ENCODE data around the gene CLK1.
"Not testable (repeated sequence)": the region's sequence is repeated elsewhere in the genome, so short reads cannot be mapped to it uniquely, and the experiment has no call there.

Gene CLK1

DNA sequence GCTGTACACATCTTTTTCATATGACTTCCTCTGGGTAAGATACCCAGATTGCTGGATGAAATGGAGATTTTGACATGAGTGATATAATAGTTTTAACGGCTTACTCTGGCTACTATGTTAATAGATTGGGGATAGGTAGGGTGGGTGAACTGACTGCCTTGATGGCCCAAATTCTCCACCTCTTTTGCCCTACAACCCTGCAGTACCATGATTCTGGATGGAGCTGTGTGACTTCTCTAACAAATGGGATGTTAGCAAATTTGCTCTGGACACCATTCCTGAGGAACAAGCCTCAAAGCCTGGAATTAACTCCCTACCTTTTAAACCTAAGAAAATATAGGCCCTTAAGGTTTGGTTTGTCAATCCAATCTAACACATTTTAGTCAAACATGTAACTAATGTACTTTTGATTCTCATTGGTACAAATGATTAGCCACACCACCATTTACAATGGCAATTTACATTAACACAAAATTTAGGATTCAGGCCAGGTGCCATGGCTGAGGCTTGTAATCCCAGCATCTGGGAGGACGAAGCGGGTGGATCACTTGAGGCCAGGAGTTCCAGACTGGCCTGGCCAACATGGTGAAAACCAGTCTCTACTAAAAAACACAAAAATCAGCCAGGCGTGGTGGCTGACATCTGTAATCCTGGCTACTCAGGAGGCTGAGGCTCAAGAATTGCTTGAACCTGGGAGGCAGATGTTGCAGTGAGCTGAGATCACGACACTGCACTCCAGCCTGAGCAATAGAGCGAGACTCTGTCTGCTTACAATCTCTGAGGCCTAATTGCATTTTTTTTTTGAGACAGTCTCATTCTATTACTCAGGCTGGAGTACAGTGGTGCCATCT is 12.8 kb downstream of the CLK1 start:
- DNase-seq: no peak

DNA sequence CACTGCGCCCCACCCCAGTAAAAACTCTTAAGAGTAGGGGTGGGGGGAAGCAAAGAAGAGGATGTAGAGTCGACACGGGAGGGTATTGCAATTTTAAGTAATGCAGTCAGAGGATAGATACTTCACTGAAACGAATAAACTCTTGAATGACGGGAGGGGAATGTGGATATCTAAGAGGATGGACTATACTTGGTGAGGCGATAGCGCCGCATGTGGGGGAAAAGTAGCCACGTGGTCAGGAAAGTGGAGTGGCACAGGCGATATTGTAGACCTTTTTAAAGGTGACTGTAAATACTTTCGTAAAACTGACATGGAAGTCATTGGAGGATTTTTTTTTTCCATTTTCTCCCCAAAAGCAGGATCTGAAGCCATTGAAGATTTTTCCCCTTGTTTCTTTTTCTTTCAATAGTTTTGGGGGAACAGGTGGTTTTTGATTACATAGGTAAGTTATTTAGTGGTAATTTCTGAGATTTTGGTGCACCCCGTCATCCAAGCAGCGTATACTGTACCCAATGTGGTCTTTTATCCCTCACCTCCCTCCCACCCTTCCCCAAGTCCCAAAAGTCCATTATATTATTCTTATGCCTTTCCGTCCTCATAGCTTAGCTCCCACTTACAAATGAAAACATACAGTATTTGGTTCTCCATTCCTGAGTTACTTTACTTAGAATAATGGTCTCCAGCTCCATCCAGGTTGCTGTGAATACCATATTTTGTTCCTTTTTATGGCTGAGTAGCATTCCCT is 13.8 kb downstream of the CLK1 start:
- DNase-seq: no peak

DNA sequence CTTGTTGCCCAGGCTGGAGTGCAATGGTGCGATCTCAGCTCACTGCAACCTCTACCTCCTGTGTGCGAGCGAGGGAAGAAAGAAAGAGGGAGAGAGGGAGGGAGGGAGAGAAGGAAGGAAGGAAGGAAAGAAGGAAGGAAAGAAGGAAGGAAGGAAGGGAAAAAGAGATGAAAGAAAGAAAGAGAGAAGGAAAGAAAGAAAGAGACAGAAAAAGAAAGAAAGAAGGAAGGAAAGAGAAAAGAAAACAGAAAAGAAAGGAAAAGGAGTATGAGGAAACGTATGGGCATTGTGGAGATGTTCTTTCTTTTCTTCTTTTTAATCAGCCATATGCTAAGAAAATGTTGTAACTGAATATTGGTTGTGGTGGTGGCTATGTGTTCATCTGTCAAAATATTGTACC is 16.5 kb downstream of the CLK1 start:
- DNase-seq: no peak

DNA sequence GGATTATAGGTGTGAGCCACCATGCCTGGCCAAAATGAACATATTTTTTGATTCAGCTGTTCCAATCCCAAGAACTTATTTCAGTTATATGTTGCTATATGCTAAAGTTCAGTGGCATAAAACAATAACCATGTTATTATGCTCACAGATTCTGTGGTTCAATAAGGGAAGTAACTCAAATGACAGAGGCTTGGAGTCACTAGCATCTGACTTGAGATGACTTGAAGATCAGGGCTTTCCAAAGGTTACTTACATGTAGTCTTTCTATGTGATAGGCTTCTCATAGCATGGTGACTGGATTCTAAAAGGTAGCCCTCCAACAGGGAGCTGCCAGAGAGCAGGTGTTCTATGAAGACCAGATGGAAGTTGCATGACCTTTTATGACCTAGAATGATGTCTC is 17.2 kb downstream of the CLK1 start:
- no peak for DNase-seq

DNA sequence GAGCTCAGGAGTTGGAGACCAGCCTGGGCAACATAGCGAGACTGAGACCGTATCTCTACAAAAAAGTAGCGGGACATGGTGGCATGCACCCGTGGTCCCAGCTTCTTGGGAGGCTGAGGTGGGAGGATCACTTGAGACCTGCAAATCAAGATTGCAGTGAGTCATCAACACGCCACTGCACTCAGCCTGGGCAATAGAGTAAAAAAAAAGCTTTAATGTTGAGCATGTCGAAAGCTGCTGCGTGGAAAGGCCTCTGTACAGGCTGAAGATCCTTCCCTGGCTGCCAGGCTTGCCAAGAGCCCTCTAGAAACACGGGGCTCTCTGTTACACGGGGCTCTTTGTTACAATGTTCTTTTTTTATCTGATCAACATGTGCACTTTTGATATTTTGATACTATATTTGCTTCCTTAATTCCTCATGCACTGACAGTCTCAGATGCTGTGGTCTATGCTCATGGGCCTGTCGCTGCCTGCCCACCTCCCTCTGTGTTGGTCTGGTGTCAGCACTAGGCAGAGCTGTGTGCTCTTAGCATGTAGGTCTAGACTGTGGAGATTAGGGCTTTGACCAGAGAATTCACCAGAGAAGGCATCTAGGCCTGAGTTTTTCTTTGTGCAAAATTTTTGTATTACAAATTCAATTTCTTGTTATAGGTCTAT is 18.7 kb downstream of the CLK1 start:
- DNase-seq: no peak

DNA sequence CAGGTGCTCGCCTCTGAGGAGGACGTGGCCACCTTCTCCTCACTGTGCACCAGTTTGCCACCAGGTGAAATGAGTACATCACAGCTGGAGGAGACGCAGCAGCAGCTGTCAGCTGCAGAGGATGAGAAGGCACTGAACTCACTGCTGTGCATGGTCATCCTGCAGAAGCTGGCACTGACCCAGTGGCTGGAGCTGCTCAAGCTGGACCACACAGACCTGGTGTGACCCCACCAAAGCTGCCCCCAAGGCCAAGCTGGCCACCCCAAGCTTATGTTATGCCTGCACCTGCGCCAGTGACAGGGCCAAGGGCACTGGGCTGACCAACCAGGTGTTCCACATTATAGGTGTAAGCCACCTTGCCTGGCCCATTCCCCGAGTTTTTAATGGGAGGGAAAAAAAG is 19.3 kb downstream of the CLK1 start:
- no peak for DNase-seq

DNA sequence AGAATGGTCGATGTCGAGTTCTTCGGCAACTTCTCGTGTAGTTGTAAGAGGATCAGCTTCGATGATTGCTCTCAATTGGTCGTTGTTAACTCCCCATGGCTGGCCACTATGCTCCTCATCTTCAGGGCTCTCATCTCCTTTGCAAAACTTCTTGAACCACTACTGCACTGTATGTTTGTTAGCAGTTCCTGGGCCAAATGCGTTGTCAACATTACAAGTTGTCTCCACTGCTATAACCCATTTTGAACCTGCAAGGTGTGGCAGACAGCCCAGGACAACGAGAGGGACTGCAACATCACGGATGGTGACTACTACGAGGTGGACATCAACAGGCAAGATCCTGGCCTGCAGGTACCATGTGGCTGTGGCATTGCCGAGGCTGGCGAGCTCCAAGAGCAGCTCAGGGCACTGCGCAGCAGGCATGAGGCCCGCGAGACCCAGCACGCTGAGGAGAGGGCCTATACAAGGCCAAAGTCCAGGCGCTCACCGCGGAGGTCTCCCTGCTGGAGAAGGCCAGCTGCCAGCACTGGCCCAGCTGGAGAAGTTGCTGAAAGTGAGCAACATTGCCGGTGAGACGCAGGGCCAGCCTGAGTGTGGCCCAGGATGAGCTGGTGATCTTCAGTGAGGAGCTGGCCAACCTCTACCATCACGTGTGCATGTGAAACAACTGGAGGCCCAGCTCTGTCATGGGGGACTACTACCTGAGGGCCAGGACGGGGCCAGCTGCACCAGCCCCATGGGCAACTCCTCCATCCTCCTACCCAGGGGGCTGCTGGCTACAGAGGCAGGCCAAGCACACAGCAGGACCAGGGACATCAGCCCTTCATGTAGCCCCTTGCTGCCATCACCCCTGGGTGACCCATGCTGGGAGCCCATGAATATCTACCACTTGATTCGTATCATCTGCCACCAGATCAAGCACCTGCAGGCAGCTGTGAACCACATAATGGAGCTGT is 20.2 kb downstream of the CLK1 start:
- no peak for DNase-seq

DNA sequence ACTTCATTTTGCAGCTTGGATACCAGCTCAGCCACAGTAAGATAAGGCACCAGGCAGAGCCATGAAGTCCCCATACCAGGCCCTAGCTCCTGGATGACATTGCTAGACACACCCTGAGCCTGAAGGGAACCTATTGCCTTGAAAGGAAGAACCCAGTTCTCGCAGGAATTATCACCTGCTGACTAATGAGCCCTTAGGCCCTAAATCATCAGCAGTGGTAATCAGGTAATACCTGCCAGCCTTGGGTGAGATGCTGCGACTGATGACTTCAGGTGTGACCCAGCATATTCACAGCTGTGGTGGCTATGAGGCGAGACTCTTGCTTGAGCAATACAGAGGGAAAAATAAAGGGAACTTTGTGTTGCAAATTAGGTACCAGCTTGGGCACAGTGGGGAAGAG is 24.9 kb downstream of the CLK1 start:
- DNase-seq: no peak

DNA sequence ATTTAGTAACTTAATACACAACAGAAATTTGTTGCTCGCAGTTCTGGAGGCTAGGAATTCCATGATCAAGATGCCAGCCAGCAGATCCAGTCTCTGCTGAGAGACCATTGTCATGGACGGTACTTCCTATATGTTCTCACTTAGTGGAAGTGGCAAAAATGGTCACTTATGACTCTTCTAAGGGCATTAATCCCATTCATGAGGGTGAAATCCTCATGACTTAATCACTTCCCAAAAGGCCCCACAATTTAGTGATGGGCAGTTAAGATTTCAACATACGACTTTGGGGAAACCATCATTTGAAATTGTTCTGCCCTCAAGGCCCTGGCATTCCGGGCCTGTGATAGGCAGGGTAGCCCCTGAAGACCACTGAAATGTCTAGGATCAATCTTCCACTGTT is 29.8 kb downstream of the CLK1 start:
- DNase-seq: no peak

DNA sequence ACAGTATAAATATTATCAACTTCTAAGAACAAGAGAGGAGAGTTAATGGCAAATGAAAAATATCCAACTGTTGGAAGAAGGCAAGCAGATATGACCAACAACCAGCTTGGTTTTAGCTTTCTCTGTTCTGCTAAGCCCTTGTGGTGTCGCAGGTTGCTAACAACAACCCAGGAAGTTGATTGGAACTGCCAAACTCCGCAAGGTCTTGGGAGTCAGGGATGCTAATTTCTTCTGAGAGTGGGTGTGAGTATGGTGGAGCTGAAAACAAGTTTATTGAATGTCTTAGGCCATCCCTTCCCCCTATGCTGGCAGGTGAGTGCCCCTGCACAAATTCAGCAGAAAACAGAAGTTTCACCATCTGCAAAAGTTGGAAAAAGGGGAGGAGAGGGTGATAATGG is 35.2 kb downstream of the CLK1 start:
- no peak for DNase-seq

DNA sequence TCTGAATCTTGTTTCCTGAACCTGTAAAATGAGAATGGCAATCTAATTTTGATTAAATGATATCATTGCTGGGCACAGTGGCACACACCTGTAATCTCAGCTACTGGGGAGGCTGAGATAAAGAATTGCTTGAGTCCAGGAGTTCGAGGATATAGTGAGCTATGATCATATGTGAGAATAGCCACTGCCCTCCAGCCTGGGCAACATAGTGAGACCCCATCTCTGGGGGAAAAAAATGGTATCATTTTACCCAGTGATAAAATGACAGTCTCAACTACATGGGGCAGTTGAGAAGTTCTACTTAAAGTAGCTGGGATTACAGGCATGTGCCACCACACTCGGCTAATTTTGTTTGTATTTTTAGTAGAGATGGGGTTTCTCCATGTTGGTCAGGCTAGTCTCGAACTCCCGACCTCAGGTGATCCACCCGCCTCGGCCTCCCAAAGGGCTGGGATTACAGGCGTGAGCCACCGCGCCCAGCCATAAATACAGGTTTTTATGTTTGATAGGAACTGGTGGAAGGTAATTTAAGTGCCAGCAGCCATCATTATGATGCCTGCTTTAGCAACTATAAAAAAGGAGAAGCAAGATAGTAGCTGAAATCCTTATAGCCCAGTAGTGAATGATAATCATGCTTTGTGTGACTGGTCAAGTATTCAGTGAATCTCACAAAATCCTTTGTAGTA is 35.7 kb downstream of the CLK1 start:
- DNase-seq: no peak

DNA sequence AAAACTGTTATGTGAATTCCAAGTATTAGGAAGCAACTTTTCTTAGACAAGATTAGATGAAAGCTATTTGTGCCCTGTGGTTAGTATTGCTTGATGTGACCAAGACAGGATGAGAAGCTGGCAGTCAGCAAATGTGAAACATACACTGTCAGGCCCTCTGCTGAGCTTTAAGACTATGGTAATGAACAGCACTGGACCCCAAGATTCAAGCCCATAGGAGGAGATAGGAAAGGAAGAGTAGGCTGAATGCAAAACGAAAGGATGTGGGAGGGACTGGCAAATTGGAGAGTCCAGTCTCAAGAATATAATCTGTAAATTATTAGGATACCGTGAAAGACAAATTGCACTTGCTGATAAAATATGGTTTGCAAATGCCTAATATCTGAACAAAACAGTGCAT is 36.4 kb downstream of the CLK1 start:
- no peak for DNase-seq

DNA sequence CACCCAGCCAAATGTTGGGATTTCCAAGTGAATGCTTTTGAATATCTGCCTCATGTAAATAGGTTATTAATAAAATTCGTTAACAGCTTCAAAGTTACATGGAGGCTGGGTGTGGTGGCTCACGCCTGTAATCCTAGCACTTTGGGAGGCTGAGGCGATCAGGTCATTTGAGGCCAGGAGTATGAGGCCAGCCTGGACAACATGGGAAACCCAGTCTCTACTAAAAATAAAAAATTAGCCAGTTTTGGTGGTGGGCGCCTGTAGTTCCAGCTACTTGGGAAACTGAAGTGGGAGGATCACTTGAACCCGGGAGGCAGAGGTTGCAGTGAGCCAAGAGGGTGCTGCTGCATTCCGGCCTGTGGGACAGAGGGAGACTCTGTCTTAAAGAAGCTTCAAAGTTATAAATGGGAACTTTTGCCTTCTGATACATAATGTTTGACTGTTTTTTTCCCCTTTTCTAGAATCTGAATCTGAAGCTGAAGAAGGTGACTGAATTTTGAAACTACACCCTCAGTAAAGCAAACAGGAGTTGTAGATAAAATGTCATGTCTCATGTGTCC is 42.7 kb downstream of the CLK1 start:
- no peak for DNase-seq

DNA sequence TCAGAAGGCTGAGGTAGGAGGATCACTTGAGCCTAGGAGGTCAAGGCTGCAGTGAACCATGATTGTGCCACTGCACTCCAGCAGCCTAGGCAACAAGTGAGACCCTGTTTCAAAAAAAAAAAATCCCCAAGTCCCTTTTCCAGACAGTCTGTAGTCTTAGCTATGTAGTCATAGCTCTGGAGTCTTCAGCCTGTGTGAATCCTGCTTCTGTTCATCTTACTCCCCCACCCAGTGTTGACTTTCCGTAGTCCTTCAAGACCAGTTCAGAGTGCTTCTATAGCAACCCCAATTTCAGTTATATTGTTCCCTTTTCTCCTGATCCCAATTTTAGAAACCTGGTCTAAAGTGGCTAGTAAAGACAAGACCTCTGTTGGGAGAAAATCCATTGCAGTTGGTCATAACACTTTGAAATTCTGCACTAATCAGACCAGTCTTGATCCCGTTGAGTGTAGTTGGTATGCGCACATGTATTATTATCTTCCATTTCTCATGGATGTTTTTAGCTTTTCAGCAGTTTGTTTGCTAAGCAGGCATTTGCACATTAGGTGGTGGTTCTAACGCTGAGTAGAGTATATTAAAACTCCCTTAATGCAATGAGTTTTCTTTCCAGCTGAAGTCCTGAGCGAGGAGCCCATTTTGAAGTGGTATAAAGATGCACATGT is 43.8 kb downstream of the CLK1 start:
- no peak for DNase-seq

DNA sequence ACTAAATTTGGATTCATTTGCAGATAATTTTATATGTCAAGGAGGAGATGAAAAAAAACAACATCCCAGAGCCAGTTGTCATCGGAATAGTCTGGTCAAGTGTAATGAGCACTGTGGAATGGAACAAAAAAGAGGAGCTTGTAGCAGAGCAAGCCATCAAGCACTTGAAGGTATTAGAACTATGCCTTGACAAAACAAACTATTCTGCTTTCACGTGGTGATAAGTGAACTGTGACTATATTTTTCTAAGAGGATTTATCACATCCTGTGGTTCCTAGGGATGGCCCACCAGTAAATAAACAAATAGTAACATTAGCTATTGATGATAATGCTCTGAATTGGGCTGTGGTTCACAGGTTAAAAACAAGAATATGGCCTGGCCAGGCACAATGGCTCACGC is 45.7 kb downstream of the CLK1 start:
- not testable (repeated sequence) for DNase-seq

DNA sequence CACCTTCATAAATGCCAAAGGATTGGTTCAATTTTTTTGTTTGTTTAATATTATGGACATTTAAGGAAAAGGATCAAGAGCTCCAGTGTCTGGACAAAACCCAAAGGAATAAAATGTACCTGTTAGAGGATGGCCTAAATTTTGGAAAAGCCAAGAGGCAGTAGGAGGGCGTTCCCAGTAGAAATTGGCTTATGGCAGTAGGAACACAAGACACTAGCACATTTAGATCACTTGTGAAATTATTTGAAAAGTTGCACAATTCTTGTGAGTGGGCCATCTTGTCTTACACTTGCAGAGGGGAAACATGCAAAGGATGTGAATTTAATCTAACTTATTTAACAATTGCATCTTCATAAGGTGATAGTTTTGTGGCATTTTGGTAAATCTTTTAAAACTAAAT is 49.5 kb downstream of the CLK1 start:
- no peak for DNase-seq

DNA sequence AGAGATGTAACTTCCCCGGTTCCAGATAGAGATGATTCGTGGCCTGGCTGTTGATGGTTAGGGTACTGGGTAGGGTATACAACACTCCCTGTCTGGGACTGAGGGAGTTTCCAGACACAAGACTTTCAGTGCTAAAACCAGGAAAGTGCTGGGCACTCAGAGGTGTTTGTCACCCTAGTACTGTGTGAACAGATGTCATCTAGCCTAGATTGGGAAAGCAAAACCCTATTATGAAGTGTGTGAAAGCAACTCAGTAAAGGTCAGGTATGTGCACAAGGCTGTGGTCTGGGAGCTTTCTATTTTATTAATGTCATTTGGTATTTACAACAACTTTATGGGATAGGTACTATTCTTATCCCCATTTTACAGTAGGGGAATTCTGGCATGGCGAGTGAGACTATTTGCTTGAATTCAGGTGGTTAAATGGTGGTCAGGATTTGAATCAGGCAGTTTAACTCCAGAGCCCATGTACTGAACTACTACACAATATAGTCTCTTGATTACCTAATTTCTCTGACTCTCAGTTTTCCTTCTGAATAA is 50.1 kb downstream of the CLK1 start:
- DNase-seq: no peak

DNA sequence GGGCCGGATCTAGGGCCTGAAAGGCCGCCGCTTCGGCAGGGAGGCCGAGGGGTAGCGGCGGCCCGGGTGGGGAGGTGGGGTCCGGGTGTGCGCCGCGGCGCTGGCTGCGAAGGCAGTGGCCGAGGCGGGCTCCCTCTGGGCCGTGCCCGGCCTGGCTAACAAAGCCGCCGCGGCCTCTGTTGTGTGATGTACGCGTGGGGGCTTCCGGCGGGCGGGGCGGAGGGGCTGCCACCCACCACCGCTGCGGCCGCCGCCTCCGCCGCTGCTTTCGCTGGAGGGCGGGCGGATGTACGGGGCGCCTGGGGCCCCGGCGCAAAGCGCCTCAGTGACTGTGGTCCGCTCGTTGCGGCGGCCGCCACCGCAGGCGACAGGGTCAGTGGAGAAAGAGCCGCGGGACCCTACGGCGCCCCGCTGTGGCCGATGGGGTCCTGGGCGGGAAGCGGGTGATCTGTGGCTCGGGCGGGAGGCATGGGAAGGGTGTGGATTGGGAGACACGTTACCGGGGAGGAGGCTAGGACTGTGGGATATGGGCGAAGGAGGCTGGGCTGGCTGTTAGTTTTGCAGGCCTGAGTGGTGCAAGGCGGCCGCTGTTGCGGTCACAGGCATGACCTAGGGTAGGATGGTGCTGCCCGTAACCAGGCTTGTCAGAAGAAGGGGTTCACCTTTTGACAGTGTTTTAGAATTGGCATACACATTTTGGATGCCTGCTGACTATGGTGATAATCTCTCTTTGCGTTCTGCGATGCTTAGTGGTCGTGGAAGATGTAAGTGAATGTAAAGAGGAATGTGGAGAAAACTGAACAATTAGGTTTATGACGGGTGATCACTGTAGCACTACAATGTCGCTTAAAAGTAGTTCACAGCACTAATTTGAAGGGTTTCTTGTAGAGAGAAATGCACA is 52.1 kb downstream of the CLK1 start:
- DNase-seq: peak; percentile 50 to 56

DNA sequence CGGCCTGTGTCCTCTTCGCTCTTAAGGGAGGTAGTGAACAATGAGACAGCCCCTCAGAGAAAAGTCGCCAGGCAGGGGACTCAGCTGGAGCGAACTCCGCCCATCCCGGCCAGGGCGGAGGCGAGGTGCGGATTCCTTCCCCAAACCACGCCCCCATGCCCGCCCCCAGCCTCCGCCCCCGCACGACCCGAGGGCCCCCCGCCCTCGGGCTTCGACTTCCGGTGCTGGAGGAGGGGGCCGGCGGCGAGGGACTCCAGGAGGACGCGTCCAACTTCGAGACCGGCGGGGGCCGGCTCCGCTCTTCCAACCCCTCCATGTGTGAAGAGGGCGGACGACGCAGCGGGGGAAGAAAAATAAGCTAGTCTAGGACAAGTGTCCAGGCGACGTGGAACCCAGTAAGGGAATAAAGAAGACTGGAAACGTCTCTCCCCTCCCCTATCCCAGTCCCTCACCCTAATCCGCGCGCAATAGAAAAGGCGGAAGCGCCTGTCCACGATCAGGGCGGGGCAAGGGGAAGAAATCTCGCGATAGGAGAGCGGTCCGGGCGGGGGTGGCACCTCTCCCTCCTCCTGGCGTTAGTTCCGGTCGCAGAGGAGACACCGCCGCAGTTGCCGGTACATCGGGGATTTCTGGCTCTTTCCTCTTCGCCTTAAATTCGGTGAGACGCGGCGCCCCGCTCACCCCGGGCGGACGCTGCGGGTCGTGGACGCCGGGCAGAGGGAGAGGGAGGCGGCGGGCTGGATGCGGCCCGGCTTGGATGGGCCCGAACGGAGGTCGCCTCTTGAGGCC is 52.9 kb downstream of the CLK1 start, which contains the start of gene BZW1:
Gene BZW1, plus strand, starts transcription at position 578 of the 789 bp plus-strand sequence. CDS start 1,308 bp downstream, outside the sequence.
- peak; percentile 96 to 97 for DNase-seq
